SK-N-SH treated with all-trans-retinoic acid at 6 μM for 48 hours (cell line): ENCODE data around the gene MAP7D2.

Experiments
- ATAC-seq: fragments of 200-7000 bp; cut with Tn5 transposase; 3 replicates; pipeline ENCODE4 v1.9.1; 2020; ENCODE audit warnings: mild to moderate bottlenecking, moderate library complexity
- ARNTL ChIP-seq: fragments of 450-650 bp; formaldehyde crosslinking; IDR thresholded peaks from 2 replicates; pipeline ENCODE4 v1.5.0; 2020; ENCODE audit warnings: low read depth, mild to moderate bottlenecking, moderate library complexity, borderline replicate concordance
- BACH2 ChIP-seq: fragments of 250-450 bp; sonication (Bioruptor Pico); IDR thresholded peaks from 2 replicates; pipeline ENCODE4 v1.9.0; 2021; ENCODE audit warnings: mild to moderate bottlenecking, borderline replicate concordance
- CSDC2 ChIP-seq: fragments of 250-450 bp; sonication (Bioruptor Pico); IDR thresholded peaks from 2 replicates; pipeline ENCODE4 v1.5.0; 2020; ENCODE audit warnings: mild to moderate bottlenecking, moderate library complexity
- ESRRG ChIP-seq: fragments of 250-450 bp; sonication (Bioruptor Pico); IDR thresholded peaks from 2 replicates; pipeline ENCODE4 v1.6.1; 2021; ENCODE audit warnings: mild to moderate bottlenecking
- GLIS3 ChIP-seq: fragments of 250-450 bp; sonication (Bioruptor Pico); IDR thresholded peaks from 2 replicates; pipeline ENCODE4 v1.5.0; 2020; ENCODE audit warnings: mild to moderate bottlenecking, moderate library complexity
- ISL1 ChIP-seq: fragments of 250-450 bp; sonication (Bioruptor Pico); IDR thresholded peaks from 2 replicates; pipeline ENCODE4 v2.1.2; 2022; ENCODE audit warnings: mild to moderate bottlenecking, moderate library complexity
- PATZ1 ChIP-seq: fragments of 250-450 bp; sonication (Bioruptor Pico); IDR thresholded peaks from 2 replicates; pipeline ENCODE4 v1.8.0; 2020; ENCODE audit warnings: mild to moderate bottlenecking, moderate library complexity, borderline replicate concordance
- PPARA ChIP-seq: fragments of 250-450 bp; sonication (Bioruptor Pico); IDR thresholded peaks from 2 replicates; pipeline ENCODE4 v1.5.0; 2020; ENCODE audit warnings: mild to moderate bottlenecking, borderline replicate concordance
- RARB ChIP-seq: fragments of 250-450 bp; sonication (Bioruptor Pico); IDR thresholded peaks from 2 replicates; pipeline ENCODE4 v1.8.0; 2021; ENCODE audit warnings: mild to moderate bottlenecking, moderate library complexity
- SNAI2 ChIP-seq: fragments of 250-450 bp; sonication (Bioruptor Pico); IDR thresholded peaks from 2 replicates; pipeline ENCODE4 v1.5.0; 2020; ENCODE audit warnings: mild to moderate bottlenecking, moderate library complexity
- TCF4 ChIP-seq: fragments of 250-450 bp; sonication (Bioruptor Pico); IDR thresholded peaks from 2 replicates; pipeline ENCODE4 v1.8.0; 2021; ENCODE audit warnings: mild to moderate bottlenecking, moderate library complexity, borderline replicate concordance
- TOX ChIP-seq: fragments of 250-450 bp; sonication (Bioruptor Pico); IDR thresholded peaks from 2 replicates; pipeline ENCODE4 v1.8.0; 2021; ENCODE audit warnings: mild to moderate bottlenecking, moderate library complexity, borderline replicate concordance
- TSHZ2 ChIP-seq: fragments of 250-450 bp; sonication (Bioruptor Pico); IDR thresholded peaks from 2 replicates; pipeline ENCODE4 v1.5.0; 2020; ENCODE audit warnings: mild to moderate bottlenecking, moderate library complexity
- ZFP30 ChIP-seq: fragments of 450-650 bp; formaldehyde crosslinking; IDR thresholded peaks from 2 replicates; pipeline ENCODE4 v1.5.0; 2022; ENCODE audit warnings: mild to moderate bottlenecking, moderate library complexity
- ZNF565 ChIP-seq: fragments of 450-650 bp; formaldehyde crosslinking; conservative IDR thresholded peaks from 2 replicates; pipeline ENCODE4 v1.5.0; 2020; ENCODE audit warnings: low read depth, mild to moderate bottlenecking, moderate library complexity
- ZNF70 ChIP-seq: fragments of 450-650 bp; formaldehyde crosslinking; IDR thresholded peaks from 2 replicates; pipeline ENCODE4 v1.5.0; 2020; ENCODE audit warnings: mild to moderate bottlenecking, moderate library complexity
- ZNF8 ChIP-seq: fragments of 450-650 bp; formaldehyde crosslinking; IDR thresholded peaks from 2 replicates; pipeline ENCODE4 v1.5.0; 2020; ENCODE audit warnings: mild to moderate bottlenecking, moderate library complexity
- TF ChIP-seq, protein P1 (sequence below): fragments of 250-450 bp; sonication (Bioruptor Pico); IDR thresholded peaks from 2 replicates; pipeline ENCODE4 v1.5.1; 2021; ENCODE audit warnings: mild to moderate bottlenecking, moderate library complexity
- TF ChIP-seq, protein P2 (sequence below): fragments of 250-450 bp; sonication (Bioruptor Pico); IDR thresholded peaks from 2 replicates; pipeline ENCODE4 v1.5.1; 2020; ENCODE audit warnings: low read depth, mild to moderate bottlenecking, moderate library complexity
- TF ChIP-seq, protein P3 (sequence below): fragments of 250-450 bp; sonication (Bioruptor Pico); IDR thresholded peaks from 2 replicates; pipeline ENCODE4 v1.8.0; 2021; ENCODE audit warnings: low read depth, mild to moderate bottlenecking, moderate library complexity, borderline replicate concordance

MAP7D2 gene

GRCh38 chrX:19981947-19982346 lies 134.8 kb downstream of the MAP7D2 start (continued):
- no peak for TF ChIP-seq PATZ1 (CRISPR knock-in tag)
- TF ChIP-seq BACH2: no peak
- no peak for TF ChIP-seq ZNF8 (CRISPR knock-in tag)
- no peak for TF ChIP-seq ARNTL (CRISPR knock-in tag)
- no peak for TF ChIP-seq ZFP30
- no peak for TF ChIP-seq TCF4 (CRISPR knock-in tag)
- TF ChIP-seq ISL1: no peak
- no peak for TF ChIP-seq ZNF70 (CRISPR knock-in tag)
- TF ChIP-seq TOX (CRISPR knock-in tag): no peak

GRCh38 chrX:19975845-19976244 lies 140.9 kb downstream of the MAP7D2 start:
- no peak for ATAC-seq
- TF ChIP-seq, protein P1, sequence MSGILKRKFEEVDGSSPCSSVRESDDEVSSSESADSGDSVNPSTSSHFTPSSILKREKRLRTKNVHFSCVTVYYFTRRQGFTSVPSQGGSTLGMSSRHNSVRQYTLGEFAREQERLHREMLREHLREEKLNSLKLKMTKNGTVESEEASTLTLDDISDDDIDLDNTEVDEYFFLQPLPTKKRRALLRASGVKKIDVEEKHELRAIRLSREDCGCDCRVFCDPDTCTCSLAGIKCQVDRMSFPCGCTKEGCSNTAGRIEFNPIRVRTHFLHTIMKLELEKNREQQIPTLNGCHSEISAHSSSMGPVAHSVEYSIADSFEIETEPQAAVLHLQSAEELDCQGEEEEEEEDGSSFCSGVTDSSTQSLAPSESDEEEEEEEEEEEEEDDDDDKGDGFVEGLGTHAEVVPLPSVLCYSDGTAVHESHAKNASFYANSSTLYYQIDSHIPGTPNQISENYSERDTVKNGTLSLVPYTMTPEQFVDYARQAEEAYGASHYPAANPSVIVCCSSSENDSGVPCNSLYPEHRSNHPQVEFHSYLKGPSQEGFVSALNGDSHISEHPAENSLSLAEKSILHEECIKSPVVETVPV: no peak
- TF ChIP-seq BACH2 (no peak), ZFP30 (no peak), ZNF8 (CRISPR knock-in tag) (no peak), TSHZ2 (no peak), PATZ1 (CRISPR knock-in tag) (no peak), ESRRG (CRISPR knock-in tag) (no peak), PPARA (CRISPR knock-in tag) (no peak), CSDC2 (CRISPR knock-in tag) (no peak), RARB (CRISPR knock-in tag) (no peak), GLIS3 (CRISPR knock-in tag) (no peak), ZNF565 (CRISPR knock-in tag) (no peak), ZNF70 (CRISPR knock-in tag) (no peak), TCF4 (CRISPR knock-in tag) (no peak), ISL1 (no peak), TOX (CRISPR knock-in tag) (no peak), SNAI2 (CRISPR knock-in tag) (no peak), ARNTL (CRISPR knock-in tag) (no peak)
- TF ChIP-seq, protein P2, sequence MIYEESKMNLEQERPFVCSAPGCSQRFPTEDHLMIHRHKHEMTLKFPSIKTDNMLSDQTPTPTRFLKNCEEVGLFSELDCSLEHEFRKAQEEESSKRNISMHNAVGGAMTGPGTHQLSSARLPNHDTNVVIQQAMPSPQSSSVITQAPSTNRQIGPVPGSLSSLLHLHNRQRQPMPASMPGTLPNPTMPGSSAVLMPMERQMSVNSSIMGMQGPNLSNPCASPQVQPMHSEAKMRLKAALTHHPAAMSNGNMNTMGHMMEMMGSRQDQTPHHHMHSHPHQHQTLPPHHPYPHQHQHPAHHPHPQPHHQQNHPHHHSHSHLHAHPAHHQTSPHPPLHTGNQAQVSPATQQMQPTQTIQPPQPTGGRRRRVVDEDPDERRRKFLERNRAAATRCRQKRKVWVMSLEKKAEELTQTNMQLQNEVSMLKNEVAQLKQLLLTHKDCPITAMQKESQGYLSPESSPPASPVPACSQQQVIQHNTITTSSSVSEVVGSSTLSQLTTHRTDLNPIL (CRISPR knock-in tag): no peak
- TF ChIP-seq, protein P3, sequence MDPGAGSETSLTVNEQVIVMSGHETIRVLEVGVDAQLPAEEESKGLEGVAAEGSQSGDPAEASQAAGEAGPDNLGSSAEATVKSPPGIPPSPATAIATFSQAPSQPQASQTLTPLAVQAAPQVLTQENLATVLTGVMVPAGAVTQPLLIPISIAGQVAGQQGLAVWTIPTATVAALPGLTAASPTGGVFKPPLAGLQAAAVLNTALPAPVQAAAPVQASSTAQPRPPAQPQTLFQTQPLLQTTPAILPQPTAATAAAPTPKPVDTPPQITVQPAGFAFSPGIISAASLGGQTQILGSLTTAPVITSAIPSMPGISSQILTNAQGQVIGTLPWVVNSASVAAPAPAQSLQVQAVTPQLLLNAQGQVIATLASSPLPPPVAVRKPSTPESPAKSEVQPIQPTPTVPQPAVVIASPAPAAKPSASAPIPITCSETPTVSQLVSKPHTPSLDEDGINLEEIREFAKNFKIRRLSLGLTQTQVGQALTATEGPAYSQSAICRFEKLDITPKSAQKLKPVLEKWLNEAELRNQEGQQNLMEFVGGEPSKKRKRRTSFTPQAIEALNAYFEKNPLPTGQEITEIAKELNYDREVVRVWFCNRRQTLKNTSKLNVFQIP (CRISPR knock-in tag): no peak
